GM12891 (cell line): ENCODE results near the gene PGGHG.

ENCODE experiments used
- PAX5 ChIP-seq: IDR thresholded peaks from 2 replicates; pipeline ENCODE4 v1.6.1; 2011; ENCODE audit warnings: low read length, moderate library complexity, mild to moderate bottlenecking; ENCODE audit not compliant: insufficient read depth, severe bottlenecking
- TAF1 ChIP-seq: IDR thresholded peaks from 2 replicates; pipeline ENCODE4 v1.6.1; 2011; ENCODE audit warnings: low read depth, low read length, control low read depth

- TF ChIP-seq PAX5 (no peak), TAF1 (peak; percentile 87)
Observed at GRCh38 chr11:313787-314553, 25.0 kb downstream of the PGGHG start, which contains the start of gene IFITM1.
